Skeletal muscle cell (primary cell): ENCODE data around the gene S100A2.

ENCODE experiments used
- DNase-seq: peaks from one replicate; pipeline ENCODE4 v3.0.0-alpha.2; 2010; ENCODE audit warnings: low read depth
- H3K4me3 ChIP-seq: 2 replicates; pipeline ENCODE4 v1.5.1; 2011; ENCODE audit warnings: low read depth, mild to moderate bottlenecking, control low read depth, low read length, moderate library complexity

Gene S100A2

DNA sequence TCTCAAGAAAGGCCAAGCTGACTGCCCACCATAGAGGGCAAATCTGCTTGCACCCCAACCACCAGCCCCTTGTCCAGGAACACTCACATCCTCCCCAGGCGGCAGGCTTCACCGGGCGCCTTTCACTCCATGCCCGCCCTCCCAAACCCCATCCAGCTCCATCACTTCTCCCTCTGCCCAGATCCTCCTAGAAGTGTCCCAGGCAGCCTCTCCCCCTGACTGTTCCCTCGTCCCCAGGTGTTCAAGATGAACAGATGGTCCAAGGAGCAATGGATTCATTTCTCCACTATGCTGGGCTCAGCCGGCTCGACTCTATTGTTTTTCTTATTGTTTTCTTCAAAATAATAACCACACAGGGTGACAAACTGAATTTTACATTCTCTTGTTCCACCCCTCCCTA is 52.0 kb downstream of the S100A2 start:
- DNase-seq, result no peak
- no peak overlapping the region for H3K4me3 ChIP-seq

DNA sequence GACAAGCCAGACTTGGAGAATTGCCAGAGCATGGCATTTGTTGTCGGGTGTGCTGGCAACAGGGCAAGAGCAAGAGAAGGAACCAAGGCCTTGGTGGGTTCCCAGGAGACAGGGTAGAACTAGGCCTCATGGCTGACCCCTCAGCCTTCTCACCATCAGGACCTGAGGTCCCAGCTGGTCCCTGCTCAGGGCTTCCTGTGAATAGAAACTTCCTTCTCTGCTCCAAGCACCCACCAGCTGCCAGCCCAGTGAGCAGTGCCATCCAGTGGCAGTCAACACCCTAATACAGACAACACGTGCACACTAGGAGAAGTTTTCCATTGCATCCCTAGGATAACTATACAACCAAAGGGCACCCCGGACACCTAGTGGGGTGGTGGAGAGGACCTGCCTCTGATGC is 52.6 kb downstream of the S100A2 start:
- DNase-seq, result no peak
- H3K4me3 ChIP-seq, result no peak overlapping the region
